ENCODE results near the gene RPS2.

The RPS2 gene

GRCh38 chr16:1926271-1926670 is 38.4 kb downstream of the RPS2 start:
- Histone ChIP-seq H3K4me2 (ENCODE audit: low read depth, low read length, poor library complexity, severe bottlenecking) (no peak overlapping the region), H3F3A (ENCODE audit: insufficient read depth) (no peaks in the 10 kb centered on the region), H3K79me2 (ENCODE audit: insufficient read depth, low read length) (no peaks in the 10 kb centered on the region), H3K27ac (ENCODE audit: low read depth, low read length) (no peak overlapping the region), H3K36me3 (ENCODE audit: low read length) (no peaks in the 10 kb centered on the region), H3K4me3 (ENCODE audit: insufficient read depth, low read length, poor library complexity, severe bottlenecking) (no peak overlapping the region), H2AFZ (ENCODE audit: low read depth, low read length, severe bottlenecking) (no peak overlapping the region), H4K20me1 (ENCODE audit: low read depth, low read length) (no peaks in the 10 kb centered on the region), H3K9me2 (replicated peaks; ENCODE audit: insufficient read depth, low read length) (no peaks in the 10 kb centered on the region), H3K27me3 (ENCODE audit: low read length) (no peaks in the 10 kb centered on the region), H3K9ac (ENCODE audit: low read length) (no peak overlapping the region), H3K9me3 (ENCODE audit: insufficient read depth, low read length) (no peaks in the 10 kb centered on the region)
- TF ChIP-seq EZH2phosphoT487 (conservative IDR thresholded peaks at IDR 0.05; ENCODE audit: low read length): no peak
- TF ChIP-seq CTCF (IDR thresholded peaks at IDR 0.05; ENCODE audit: insufficient read depth, low read length, poor library complexity, severe bottlenecking): no peak

- Histone ChIP-seq H3K9me3 (ENCODE audit: insufficient read depth, low read length) (no peaks in the 10 kb centered on the region), H3K36me3 (ENCODE audit: low read length) (no peaks in the 10 kb centered on the region), H3K79me2 (ENCODE audit: insufficient read depth, low read length) (no peaks in the 10 kb centered on the region), H3K9ac (ENCODE audit: low read length) (no peak overlapping the region), H3K4me3 (ENCODE audit: insufficient read depth, low read length, poor library complexity, severe bottlenecking) (no peak overlapping the region), H3K9me2 (replicated peaks; ENCODE audit: insufficient read depth, low read length) (no peaks in the 10 kb centered on the region), H3K27me3 (ENCODE audit: low read length) (no peaks in the 10 kb centered on the region), H2AFZ (ENCODE audit: low read depth, low read length, severe bottlenecking) (no peak overlapping the region), H4K20me1 (ENCODE audit: low read depth, low read length) (no peaks in the 10 kb centered on the region), H3K27ac (ENCODE audit: low read depth, low read length) (no peak overlapping the region), H3F3A (ENCODE audit: insufficient read depth) (no peaks in the 10 kb centered on the region), H3K4me2 (ENCODE audit: low read depth, low read length, poor library complexity, severe bottlenecking) (no peak overlapping the region)
- TF ChIP-seq EZH2phosphoT487 (conservative IDR thresholded peaks at IDR 0.05; ENCODE audit: low read length) (no peak), CTCF (IDR thresholded peaks at IDR 0.05; ENCODE audit: insufficient read depth, low read length, poor library complexity, severe bottlenecking) (no peak)
Observed at GRCh38 chr16:1924095-1924494, 40.5 kb downstream of the RPS2 start.

- no peaks in the 10 kb centered on the region for H4K20me1 ChIP-seq (ENCODE audit: low read depth, low read length)
- no peaks in the 10 kb centered on the region for H3K9me3 ChIP-seq (ENCODE audit: insufficient read depth, low read length)
- no peaks in the 10 kb centered on the region for H3K79me2 ChIP-seq (ENCODE audit: insufficient read depth, low read length)
- no peaks in the 10 kb centered on the region for H3K27me3 ChIP-seq (ENCODE audit: low read length)
- no peak overlapping the region for H3K9ac ChIP-seq (ENCODE audit: low read length)
- no peaks in the 10 kb centered on the region for H3F3A ChIP-seq (ENCODE audit: insufficient read depth)
- no peak overlapping the region for H2AFZ ChIP-seq (ENCODE audit: low read depth, low read length, severe bottlenecking)
- H3K4me2 ChIP-seq (ENCODE audit: low read depth, low read length, poor library complexity, severe bottlenecking): no peak overlapping the region
- TF ChIP-seq CTCF (IDR thresholded peaks at IDR 0.05; ENCODE audit: insufficient read depth, low read length, poor library complexity, severe bottlenecking): no peak
- H3K36me3 ChIP-seq (ENCODE audit: low read length): no peaks in the 10 kb centered on the region
- no peak overlapping the region for H3K27ac ChIP-seq (ENCODE audit: low read depth, low read length)
- no peak overlapping the region for H3K4me3 ChIP-seq (ENCODE audit: insufficient read depth, low read length, poor library complexity, severe bottlenecking)
- H3K9me2 ChIP-seq (replicated peaks; ENCODE audit: insufficient read depth, low read length): no peaks in the 10 kb centered on the region
Observed at GRCh38 chr16:1923299-1924034, 41.2 kb downstream of the RPS2 start.
